HepG2 (cell line): ENCODE data around the gene KCNMB2. TPM values are rescaled to one million over a fixed set of nuclear protein-coding genes. Genes with fewer than 3 reads are reported as not detected.

ENCODE experiments used
- SP2 ChIP-seq: sonication (generic); formaldehyde crosslinking; IDR thresholded peaks from 2 replicates; pipeline ENCODE4 v1.5.1; 2020; ENCODE audit warnings: mild to moderate bottlenecking, missing genetic modification reagents
- polyA plus RNA-seq, 8 experiments: library from polyadenylated mRNA; depleted of rRNA in 3 of 8; stranded (reverse) in 7 of 8; unstranded in 1 of 8; fragments of >200 nt; fragmentation: Illumina TruSeq in 4 of 8; extraction: Trizol in 4 of 8; gene quantifications; 2 replicates each; pipeline versions ENCODE4 v1.2.1 to v1.2.3, GENCODE V29; 2011 to 2016; ENCODE audit warnings: low read depth in 4 of 8, missing spikeins in 1 of 8, mixed read lengths in 1 of 8; ENCODE audit not compliant: insufficient read depth in 1 of 8
- total RNA-seq, 5 experiments: library from RNA; depleted of rRNA; stranded (reverse); fragments of >200 nt; fragmentation: Illumina TruSeq; extraction: Trizol; gene quantifications; 2 replicates each; pipeline ENCODE4 v1.2.3, GENCODE V29; 2016; ENCODE audit warnings: low read depth in 1 of 5
- TF ChIP-seq, protein P1 (sequence below): sonication (generic); formaldehyde crosslinking; IDR thresholded peaks from 2 replicates; pipeline ENCODE4 v1.4.0; 2020; ENCODE audit warnings: mild to moderate bottlenecking, low read depth, missing genetic modification reagents
- TF ChIP-seq, protein P2 (sequence below): sonication (generic); formaldehyde crosslinking; IDR thresholded peaks from 2 replicates; pipeline ENCODE4 v1.4.0; 2020; ENCODE audit warnings: mild to moderate bottlenecking, missing genetic modification reagents

The KCNMB2 gene
- total and polyA plus RNA-seq, 2 of the 13 experiments (the other 11 are each of a cell fraction or from before 2014, with no cell fraction given) = not detected

DNA sequence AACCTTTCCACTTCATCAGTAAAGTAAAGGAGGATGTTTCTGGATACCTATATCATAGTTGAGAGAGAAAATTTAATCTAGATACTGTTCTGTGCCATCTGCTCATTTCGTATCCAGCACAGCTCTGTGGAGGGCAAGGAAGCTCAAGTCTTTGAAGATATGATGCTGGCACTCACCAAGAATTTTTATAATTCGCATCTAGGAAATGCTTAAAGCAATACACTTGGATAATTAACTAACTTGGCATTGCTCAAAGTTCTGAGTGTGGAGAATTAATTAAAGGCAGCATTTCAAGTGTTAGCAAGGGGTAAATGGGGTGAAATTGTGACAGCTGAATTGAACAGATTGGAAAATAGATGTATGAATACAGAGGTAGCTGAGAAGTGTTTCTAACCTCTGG, 213.2 kb downstream of the KCNMB2 start (continued):
- TF ChIP-seq, protein P1, sequence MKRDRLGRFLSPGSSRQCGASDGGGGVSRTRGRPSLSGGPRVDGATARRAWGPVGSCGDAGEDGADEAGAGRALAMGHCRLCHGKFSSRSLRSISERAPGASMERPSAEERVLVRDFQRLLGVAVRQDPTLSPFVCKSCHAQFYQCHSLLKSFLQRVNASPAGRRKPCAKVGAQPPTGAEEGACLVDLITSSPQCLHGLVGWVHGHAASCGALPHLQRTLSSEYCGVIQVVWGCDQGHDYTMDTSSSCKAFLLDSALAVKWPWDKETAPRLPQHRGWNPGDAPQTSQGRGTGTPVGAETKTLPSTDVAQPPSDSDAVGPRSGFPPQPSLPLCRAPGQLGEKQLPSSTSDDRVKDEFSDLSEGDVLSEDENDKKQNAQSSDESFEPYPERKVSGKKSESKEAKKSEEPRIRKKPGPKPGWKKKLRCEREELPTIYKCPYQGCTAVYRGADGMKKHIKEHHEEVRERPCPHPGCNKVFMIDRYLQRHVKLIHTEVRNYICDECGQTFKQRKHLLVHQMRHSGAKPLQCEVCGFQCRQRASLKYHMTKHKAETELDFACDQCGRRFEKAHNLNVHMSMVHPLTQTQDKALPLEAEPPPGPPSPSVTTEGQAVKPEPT (CRISPR knock-in tag) = no peak
- TF ChIP-seq, protein P2, sequence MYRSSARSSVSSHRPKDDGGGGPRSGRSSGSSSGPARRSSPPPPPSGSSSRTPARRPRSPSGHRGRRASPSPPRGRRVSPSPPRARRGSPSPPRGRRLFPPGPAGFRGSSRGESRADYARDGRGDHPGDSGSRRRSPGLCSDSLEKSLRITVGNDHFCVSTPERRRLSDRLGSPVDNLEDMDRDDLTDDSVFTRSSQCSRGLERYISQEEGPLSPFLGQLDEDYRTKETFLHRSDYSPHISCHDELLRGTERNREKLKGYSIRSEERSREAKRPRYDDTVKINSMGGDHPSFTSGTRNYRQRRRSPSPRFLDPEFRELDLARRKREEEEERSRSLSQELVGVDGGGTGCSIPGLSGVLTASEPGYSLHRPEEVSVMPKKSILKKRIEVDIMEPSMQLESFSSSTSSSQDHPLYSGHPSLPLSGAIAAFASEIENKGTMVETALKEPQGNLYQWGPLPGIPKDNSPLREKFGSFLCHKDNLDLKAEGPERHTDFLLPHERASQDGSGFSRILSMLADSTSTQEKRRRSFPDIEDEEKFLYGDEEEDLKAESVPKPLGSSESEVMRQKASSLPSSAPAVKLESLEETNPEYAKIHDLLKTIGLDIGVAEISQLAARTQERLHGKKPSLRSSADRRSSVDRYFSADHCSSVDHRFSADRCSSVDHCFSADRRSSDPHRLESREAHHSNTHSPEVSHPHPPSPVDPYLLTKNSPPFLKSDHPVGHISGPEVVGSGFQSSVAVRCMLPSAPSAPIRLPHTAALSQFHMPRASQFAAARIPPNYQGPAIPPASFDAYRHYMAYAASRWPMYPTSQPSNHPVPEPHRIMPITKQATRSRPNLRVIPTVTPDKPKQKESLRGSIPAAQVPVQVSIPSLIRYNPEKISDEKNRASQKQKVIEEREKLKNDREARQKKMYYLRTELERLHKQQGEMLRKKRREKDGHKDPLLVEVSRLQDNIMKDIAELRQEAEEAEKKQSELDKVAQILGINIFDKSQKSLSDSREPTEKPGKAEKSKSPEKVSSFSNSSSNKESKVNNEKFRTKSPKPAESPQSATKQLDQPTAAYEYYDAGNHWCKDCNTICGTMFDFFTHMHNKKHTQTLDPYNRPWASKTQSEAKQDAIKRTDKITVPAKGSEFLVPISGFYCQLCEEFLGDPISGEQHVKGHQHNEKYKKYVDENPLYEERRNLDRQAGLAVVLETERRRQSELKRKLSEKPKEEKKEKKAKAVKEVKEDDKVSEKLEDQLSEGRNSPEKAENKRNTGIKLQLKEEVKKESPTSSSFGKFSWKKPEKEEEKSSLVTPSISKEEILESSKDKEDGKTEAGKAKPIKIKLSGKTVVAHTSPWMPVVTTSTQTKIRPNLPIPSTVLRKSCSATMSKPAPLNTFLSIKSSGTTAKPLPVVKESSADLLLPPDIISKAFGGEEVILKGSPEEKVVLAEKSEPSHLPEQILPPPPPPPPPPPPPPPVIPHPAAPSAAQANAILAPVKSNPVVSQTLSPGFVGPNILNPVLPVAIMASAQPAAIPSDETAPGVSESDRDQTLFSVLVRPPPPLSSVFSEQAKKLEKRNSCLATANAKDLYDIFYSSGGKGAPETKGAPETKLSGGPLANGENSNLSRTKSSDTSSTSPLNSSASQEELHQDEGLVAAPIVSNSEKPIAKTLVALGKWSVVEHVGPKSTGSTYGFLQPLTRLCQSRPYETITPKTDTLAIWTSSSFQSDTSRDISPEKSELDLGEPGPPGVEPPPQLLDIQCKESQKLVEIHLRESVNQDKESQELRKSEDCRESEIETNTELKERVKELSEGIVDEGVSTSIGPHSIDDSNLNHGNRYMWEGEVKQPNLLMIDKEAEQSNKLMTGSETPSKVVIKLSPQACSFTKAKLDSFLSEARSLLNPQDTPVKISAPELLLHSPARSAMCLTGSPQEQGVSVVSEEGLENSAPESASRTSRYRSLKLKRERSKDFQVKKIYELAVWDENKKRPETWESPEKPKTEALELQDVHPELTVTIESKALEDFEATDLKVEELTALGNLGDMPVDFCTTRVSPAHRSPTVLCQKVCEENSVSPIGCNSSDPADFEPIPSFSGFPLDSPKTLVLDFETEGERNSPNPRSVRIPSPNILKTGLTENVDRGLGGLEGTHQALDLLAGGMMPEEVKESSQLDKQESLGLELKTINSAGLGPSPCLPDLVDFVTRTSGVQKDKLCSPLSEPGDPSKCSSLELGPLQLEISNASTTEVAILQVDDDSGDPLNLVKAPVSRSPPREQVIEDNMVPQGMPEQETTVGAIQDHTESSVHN (CRISPR knock-in tag) = no peak
- TF ChIP-seq SP2 (CRISPR knock-in tag) = no peak
